Measurements from ENCODE around the gene NR2C1.

The NR2C1 gene

DNA sequence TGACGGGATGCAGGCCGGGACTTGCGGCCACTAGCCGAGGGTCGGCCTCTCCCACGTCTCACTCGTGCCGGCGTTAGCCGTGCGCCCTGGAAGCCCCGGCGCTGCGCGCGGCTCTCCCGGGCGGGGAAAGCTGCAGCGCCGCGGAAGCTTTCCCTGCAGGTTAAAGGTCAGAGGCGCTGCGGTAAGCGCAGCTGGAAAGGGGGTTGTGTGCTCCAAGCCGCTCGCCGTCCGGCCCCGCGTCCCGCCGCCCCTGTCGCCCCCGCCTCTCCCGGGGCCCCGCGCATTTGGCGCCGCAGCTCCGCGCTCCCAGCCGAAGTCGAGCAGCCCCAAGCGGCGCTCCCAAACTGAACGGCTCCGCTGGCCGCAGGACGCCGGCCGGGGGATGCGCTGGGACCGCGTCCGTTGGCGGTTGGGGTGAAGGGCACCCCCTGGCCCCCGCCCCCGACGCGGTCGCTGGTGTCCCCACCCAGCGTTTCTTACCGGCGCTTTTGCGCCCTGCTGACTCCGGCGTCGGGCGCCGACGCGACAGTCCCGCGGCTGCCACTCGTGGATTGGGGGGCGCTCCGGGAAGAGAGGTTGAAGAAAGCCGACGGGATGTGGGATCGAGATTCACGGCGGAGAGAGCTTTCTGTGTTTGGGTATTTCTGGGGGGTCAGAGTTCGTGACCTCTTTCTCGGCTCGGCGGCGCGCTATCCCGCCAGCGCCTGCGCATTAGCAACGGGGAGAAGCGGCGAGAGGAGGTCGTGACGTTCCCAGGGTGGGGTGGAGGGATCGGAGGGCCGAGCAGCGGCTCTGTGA, at the start of gene NR2C1:
TSS of gene NR2C1 (minus strand) at position 719 of the 798 bp plus-strand sequence. CDS start 6,234 bp downstream, outside the sequence.
- H3K27ac ChIP-seq (ENCODE audit: low read depth, low read length): peak within 1 kb of the TSS; percentile 88
- peaks cover 15% of the 10 kb centered on the region for H3K36me3 ChIP-seq (ENCODE audit: control insufficient read depth, insufficient read depth, low read length)
- no peaks in the 10 kb centered on the region for H3K9me3 ChIP-seq (ENCODE audit: control insufficient read depth, insufficient read depth, low read depth, low read length)
- no peaks in the 10 kb centered on the region for H3K27me3 ChIP-seq (ENCODE audit: control insufficient read depth, insufficient read depth, low read length)
- H3K4me3 ChIP-seq (ENCODE audit: low read depth, low read length): peak within 1 kb of the TSS; percentile 98
- peak within 1 kb of the TSS; percentile 72 for H3K9ac ChIP-seq (ENCODE audit: low read length)
- H3K4me1 ChIP-seq (ENCODE audit: control insufficient read depth, insufficient read depth, low read length): peaks cover 4% of the 10 kb centered on the region; the same call in 1 of the 2 replicates

GRCh38 chr12:95118788-95119179, 45.4 kb upstream of the NR2C1 start:
- H3K27ac ChIP-seq (ENCODE audit: low read depth, low read length): no peak overlapping the region
- H3K36me3 ChIP-seq (ENCODE audit: control insufficient read depth, insufficient read depth, low read length): peaks cover 5% of the 10 kb centered on the region; the same call in 1 of the 2 replicates
- H3K27me3 ChIP-seq (ENCODE audit: control insufficient read depth, insufficient read depth, low read length): no peaks in the 10 kb centered on the region
- H3K9ac ChIP-seq (ENCODE audit: low read length): no peak overlapping the region
- peaks cover 32% of the 10 kb centered on the region for H3K4me1 ChIP-seq (ENCODE audit: control insufficient read depth, insufficient read depth, low read length)
- no peaks in the 10 kb centered on the region for H3K9me3 ChIP-seq (ENCODE audit: control insufficient read depth, insufficient read depth, low read depth, low read length)
- H3K4me3 ChIP-seq (ENCODE audit: low read depth, low read length): no peak overlapping the region

DNA sequence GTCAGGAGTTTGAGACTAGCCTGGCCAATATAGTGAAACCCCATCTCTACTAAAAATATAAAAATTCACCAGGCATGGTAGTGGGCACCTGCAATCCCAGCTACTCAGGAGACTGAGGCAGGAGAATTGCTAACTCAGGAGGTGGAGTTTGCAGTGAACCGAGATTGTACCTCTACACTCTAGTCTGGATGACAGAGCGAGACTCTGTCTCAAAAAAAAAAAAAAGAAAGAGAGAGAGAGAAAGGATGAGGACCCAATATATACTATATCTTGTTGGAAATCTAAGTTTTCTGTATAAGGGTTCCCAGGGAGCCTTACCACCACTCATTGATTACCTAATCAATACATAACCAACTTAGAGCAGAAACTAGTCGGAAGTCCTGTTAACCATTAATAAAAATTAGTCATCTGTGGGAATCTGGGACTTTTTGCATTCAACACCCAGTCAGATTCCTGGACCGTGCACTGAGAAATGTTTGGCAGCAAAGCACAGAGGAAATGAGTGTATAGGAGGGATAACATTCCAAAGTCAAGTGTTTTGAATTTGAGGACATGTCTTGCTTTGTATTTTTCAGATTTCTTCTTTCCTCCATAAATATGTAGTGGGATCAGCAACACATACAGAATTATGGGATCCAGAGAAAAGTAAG, 44.8 kb upstream of the NR2C1 start:
- H3K9ac ChIP-seq (ENCODE audit: low read length): no peak overlapping the region
- H3K4me3 ChIP-seq (ENCODE audit: low read depth, low read length): no peak overlapping the region

GRCh38 chr12:95117178-95117599, 43.8 kb upstream of the NR2C1 start:
- H3K27ac ChIP-seq (ENCODE audit: low read depth, low read length): peak overlapping the region; percentile 16; the same call in 1 of the 2 replicates
- no peak overlapping the region for H3K9ac ChIP-seq (ENCODE audit: low read length)
- H3K4me3 ChIP-seq (ENCODE audit: low read depth, low read length): no peak overlapping the region
- H3K9me3 ChIP-seq (ENCODE audit: control insufficient read depth, insufficient read depth, low read depth, low read length): no peaks in the 10 kb centered on the region
- H3K36me3 ChIP-seq (ENCODE audit: control insufficient read depth, insufficient read depth, low read length): peaks cover 16% of the 10 kb centered on the region
- no peaks in the 10 kb centered on the region for H3K27me3 ChIP-seq (ENCODE audit: control insufficient read depth, insufficient read depth, low read length)
- peaks cover 32% of the 10 kb centered on the region for H3K4me1 ChIP-seq (ENCODE audit: control insufficient read depth, insufficient read depth, low read length)

More for the DNA sequence above, 44.8 kb upstream of the NR2C1 start:
- Histone ChIP-seq H3K4me1 (ENCODE audit: control insufficient read depth, insufficient read depth, low read length) (peaks cover 32% of the 10 kb centered on the region), H3K27ac (ENCODE audit: low read depth, low read length) (no peak overlapping the region), H3K36me3 (ENCODE audit: control insufficient read depth, insufficient read depth, low read length) (0 out of 2 replicates have a peak, but pooled peaks cover 9% of the 10 kb centered on the region), H3K27me3 (ENCODE audit: control insufficient read depth, insufficient read depth, low read length) (no peaks in the 10 kb centered on the region), H3K9me3 (ENCODE audit: control insufficient read depth, insufficient read depth, low read depth, low read length) (no peaks in the 10 kb centered on the region)

GRCh38 chr12:95116773-95117172, 43.4 kb upstream of the NR2C1 start:
- Histone ChIP-seq H3K36me3 (ENCODE audit: control insufficient read depth, insufficient read depth, low read length) (peaks cover 18% of the 10 kb centered on the region), H3K27ac (ENCODE audit: low read depth, low read length) (peak overlapping the region; percentile 16; the same call in 1 of the 2 replicates), H3K4me3 (ENCODE audit: low read depth, low read length) (no peak overlapping the region), H3K27me3 (ENCODE audit: control insufficient read depth, insufficient read depth, low read length) (no peaks in the 10 kb centered on the region), H3K9ac (ENCODE audit: low read length) (peak overlapping the region; percentile 9), H3K4me1 (ENCODE audit: control insufficient read depth, insufficient read depth, low read length) (peaks cover 32% of the 10 kb centered on the region), H3K9me3 (ENCODE audit: control insufficient read depth, insufficient read depth, low read depth, low read length) (no peaks in the 10 kb centered on the region)

GRCh38 chr12:95116341-95116740, 42.9 kb upstream of the NR2C1 start:
- Histone ChIP-seq H3K36me3 (ENCODE audit: control insufficient read depth, insufficient read depth, low read length) (peaks cover 21% of the 10 kb centered on the region), H3K4me3 (ENCODE audit: low read depth, low read length) (no peak overlapping the region), H3K27me3 (ENCODE audit: control insufficient read depth, insufficient read depth, low read length) (no peaks in the 10 kb centered on the region), H3K4me1 (ENCODE audit: control insufficient read depth, insufficient read depth, low read length) (peaks cover 32% of the 10 kb centered on the region), H3K27ac (ENCODE audit: low read depth, low read length) (peak overlapping the region; percentile 16), H3K9me3 (ENCODE audit: control insufficient read depth, insufficient read depth, low read depth, low read length) (no peaks in the 10 kb centered on the region), H3K9ac (ENCODE audit: low read length) (peak overlapping the region; percentile 9)

DNA sequence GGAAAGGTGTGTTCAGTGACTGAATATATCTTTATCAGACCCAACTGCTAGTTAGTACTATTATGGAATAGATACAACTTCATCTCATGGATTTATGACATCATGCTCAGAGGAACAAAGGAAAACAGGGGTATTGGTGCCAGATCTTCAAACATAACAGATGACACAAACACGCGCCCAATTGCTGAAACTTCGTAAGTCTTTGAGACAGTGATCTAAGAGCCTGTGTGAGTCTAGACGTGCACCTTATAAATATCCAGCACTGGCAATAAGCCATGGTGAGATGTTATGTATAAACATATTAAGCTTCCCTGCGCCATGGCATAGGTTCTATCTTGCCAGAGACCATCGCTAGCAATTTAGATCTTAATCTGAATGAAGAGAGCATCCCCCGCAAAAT, 42.2 kb upstream of the NR2C1 start:
- peaks cover 32% of the 10 kb centered on the region for H3K4me1 ChIP-seq (ENCODE audit: control insufficient read depth, insufficient read depth, low read length)
- H3K27ac ChIP-seq (ENCODE audit: low read depth, low read length): peak overlapping the region; percentile 16
- peaks cover 27% of the 10 kb centered on the region for H3K36me3 ChIP-seq (ENCODE audit: control insufficient read depth, insufficient read depth, low read length)
- H3K9me3 ChIP-seq (ENCODE audit: control insufficient read depth, insufficient read depth, low read depth, low read length): no peaks in the 10 kb centered on the region
- H3K27me3 ChIP-seq (ENCODE audit: control insufficient read depth, insufficient read depth, low read length): no peaks in the 10 kb centered on the region
- H3K4me3 ChIP-seq (ENCODE audit: low read depth, low read length): no peak overlapping the region
- H3K9ac ChIP-seq (ENCODE audit: low read length): peak overlapping the region; percentile 9

DNA sequence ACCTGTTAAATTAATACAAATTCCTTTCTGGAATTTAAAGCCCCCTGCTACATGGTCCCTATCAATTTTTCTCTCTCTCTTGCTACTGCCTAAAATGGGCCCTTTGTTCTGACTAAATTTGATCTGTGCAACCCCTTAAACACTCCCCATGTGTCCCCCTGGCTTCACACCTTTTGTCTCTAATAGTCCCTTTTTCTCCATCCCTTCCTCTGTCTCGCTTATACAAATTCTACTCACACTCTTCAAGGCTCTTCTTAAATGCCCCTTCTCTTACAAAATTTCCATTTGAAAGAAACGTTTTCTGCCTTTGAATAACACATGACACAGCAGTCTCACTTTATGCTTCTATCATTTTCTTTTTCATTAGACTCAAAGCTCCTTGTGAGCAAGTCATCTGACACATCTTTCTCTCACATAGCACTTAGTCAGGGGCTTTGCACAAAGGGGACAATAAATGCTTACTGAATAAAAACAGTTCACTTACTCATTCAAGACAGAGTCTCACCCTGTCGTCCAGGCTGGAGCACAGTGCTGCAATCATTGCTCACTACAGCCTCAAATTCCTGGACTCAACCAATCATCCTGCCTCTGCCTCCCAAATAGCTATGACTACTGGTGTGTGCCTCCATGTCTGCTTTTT, 41.5 kb upstream of the NR2C1 start:
- H3K9ac ChIP-seq (ENCODE audit: low read length): peak overlapping the region; percentile 9
- H3K27me3 ChIP-seq (ENCODE audit: control insufficient read depth, insufficient read depth, low read length): no peaks in the 10 kb centered on the region
- H3K36me3 ChIP-seq (ENCODE audit: control insufficient read depth, insufficient read depth, low read length): peaks cover 26% of the 10 kb centered on the region
- H3K9me3 ChIP-seq (ENCODE audit: control insufficient read depth, insufficient read depth, low read depth, low read length): no peaks in the 10 kb centered on the region
- H3K27ac ChIP-seq (ENCODE audit: low read depth, low read length): peak overlapping the region; percentile 16
- peaks cover 32% of the 10 kb centered on the region for H3K4me1 ChIP-seq (ENCODE audit: control insufficient read depth, insufficient read depth, low read length)
- no peak overlapping the region for H3K4me3 ChIP-seq (ENCODE audit: low read depth, low read length)

- no peaks in the 10 kb centered on the region for H3K9me3 ChIP-seq (ENCODE audit: control insufficient read depth, insufficient read depth, low read depth, low read length)
- H3K4me3 ChIP-seq (ENCODE audit: low read depth, low read length): no peak overlapping the region
- H3K4me1 ChIP-seq (ENCODE audit: control insufficient read depth, insufficient read depth, low read length): no peaks in the 10 kb centered on the region
- H3K9ac ChIP-seq (ENCODE audit: low read length): no peak overlapping the region
- no peak overlapping the region for H3K27ac ChIP-seq (ENCODE audit: low read depth, low read length)
- H3K36me3 ChIP-seq (ENCODE audit: control insufficient read depth, insufficient read depth, low read length): peaks cover 81% of the 10 kb centered on the region
- H3K27me3 ChIP-seq (ENCODE audit: control insufficient read depth, insufficient read depth, low read length): no peaks in the 10 kb centered on the region
These were observed 33.9 kb upstream of the NR2C1 start for GRCh38 chr12:95107362-95107761.

DNA sequence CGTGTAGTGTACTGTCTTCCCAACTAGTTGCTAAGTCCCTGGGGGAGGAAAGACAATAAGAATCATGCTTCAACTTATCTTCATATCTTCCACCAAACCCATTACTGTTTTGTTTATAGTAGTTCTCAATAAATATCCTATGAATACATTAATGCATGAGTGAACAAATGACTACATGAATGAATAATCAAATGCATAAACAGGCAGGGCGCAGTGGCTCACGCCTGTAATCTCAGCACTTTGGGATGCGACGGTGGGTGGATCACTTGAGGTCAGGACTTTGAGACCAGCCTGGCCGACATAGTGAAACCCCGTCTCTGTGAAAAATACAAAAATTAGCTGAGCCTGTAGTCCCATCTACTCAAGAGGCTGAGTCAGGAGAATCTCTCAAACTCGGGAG, 32.1 kb upstream of the NR2C1 start:
- Histone ChIP-seq H3K27ac (ENCODE audit: low read depth, low read length) (no peak overlapping the region), H3K27me3 (ENCODE audit: control insufficient read depth, insufficient read depth, low read length) (no peaks in the 10 kb centered on the region), H3K9me3 (ENCODE audit: control insufficient read depth, insufficient read depth, low read depth, low read length) (no peaks in the 10 kb centered on the region), H3K9ac (ENCODE audit: low read length) (no peak overlapping the region), H3K36me3 (ENCODE audit: control insufficient read depth, insufficient read depth, low read length) (peaks cover 77% of the 10 kb centered on the region), H3K4me3 (ENCODE audit: low read depth, low read length) (no peak overlapping the region), H3K4me1 (ENCODE audit: control insufficient read depth, insufficient read depth, low read length) (no peaks in the 10 kb centered on the region)
